ENCODE measurements around the gene ITGB3. TPM values are rescaled to one million over a fixed set of nuclear protein-coding genes. Genes with fewer than 3 reads are reported as not detected.
A peak's percentile ranks its signal among the peaks of the same experiment; 100 is the strongest.

ITGB3 gene
- total and polyA plus RNA-seq, 2 of the 8 experiments (the other 6 are each of a cell fraction or from before 2014, with no cell fraction given): 0.08 to 0.09 TPM

DNA sequence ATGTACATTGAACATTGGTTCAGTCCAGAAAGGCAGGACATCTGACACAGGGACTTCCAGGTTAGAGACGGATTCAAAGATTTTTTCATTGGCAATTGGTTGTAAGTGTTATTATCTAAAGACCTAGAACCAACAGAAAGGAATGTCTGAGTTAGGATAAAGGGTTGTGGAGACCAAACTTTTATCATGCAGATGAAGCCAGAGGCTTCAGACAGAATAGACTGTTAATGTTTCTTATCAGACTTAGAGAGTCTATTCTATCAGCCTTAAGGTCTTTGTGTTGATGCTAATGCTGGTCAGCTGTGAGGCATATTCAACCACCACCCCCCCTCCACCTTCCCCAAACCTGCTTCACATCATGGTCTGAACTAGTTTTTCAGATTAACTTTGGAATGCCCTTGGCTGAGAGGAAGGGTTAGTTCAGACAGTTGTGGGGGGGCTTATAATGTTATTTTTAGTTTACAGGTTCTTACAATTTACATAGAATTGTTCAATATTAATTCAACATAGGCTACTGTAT is 2.1 kb upstream of the ITGB3 start:
- H3K56ac ChIP-seq (replicated peaks; ENCODE audit: insufficient read length, low read depth, low read length): no peak overlapping the region
- no peak overlapping the region for H4K8ac ChIP-seq (ENCODE audit: extremely low read depth, insufficient read depth, low read length)
- no peak overlapping the region for H2BK12ac ChIP-seq (ENCODE audit: low read depth, low read length)
- peak overlapping the region; percentile 20 to 43; a peak in 1 of 4 replicates for H3K4me2 ChIP-seq (ENCODE audit: insufficient read depth in 1 of 2, low read depth in 2 of 2, low read length in 2 of 2)
- no peak overlapping the region for H2BK5ac ChIP-seq (ENCODE audit: low read depth, low read length)
- H3K36me3 ChIP-seq (ENCODE audit: control insufficient read depth in 2 of 4, insufficient read depth in 4 of 4, low read length in 3 of 4): no peaks in the 10 kb centered on the region
- H3K27me3 ChIP-seq (replicated peaks in 1 of 4; ENCODE audit: control insufficient read depth in 3 of 4, extremely low read depth in 1 of 4, insufficient read depth in 3 of 4, low read length in 3 of 4): peaks cover 9 to 32% (median 28%) of the 10 kb centered on the region in 4 experiments
- no peak overlapping the region for H3K14ac ChIP-seq (ENCODE audit: insufficient read length)
- no peak overlapping the region for H3K23ac ChIP-seq (ENCODE audit: insufficient read length)
- no peaks in the 10 kb centered on the region for H3K79me2 ChIP-seq (ENCODE audit: control insufficient read depth in 1 of 2, insufficient read depth in 2 of 2, low read length in 2 of 2)
- no peaks in the 10 kb centered on the region for H3K79me1 ChIP-seq (ENCODE audit: low read depth, low read length)
- peaks cover 11% of the 10 kb centered on the region; the same call in 1 of the 2 replicates for H3K23me2 ChIP-seq (ENCODE audit: low read depth, low read length)
- no peak overlapping the region for H2BK120ac ChIP-seq (replicated peaks; ENCODE audit: low read depth, low read length)
- no peak overlapping the region for H2BK15ac ChIP-seq (ENCODE audit: low read length)
- H3K4me1 ChIP-seq (replicated peaks in 1 of 4; ENCODE audit: control insufficient read depth in 3 of 4, insufficient read depth in 4 of 4, low read length in 3 of 4): peaks cover 0 to 11% (median 4%) of the 10 kb centered on the region in 4 experiments; a peak in 5 of 7 replicates
- H4K91ac ChIP-seq (replicated peaks; ENCODE audit: insufficient read length, low read length): no peak overlapping the region
- no peak overlapping the region for H4K5ac ChIP-seq (ENCODE audit: insufficient read length, low read depth, low read length)
- H3K4ac ChIP-seq (replicated peaks; ENCODE audit: insufficient read length, low read depth, low read length): no peak overlapping the region
- ChIA-PET POLR2A (ENCODE audit: partially characterized antibody) (interaction anchor here (2.5 kb wide), 1 partner anchor 73 kb away, joined by 7 read pairs; the partner anchor contains the start of gene EFCAB13), CTCF (ENCODE audit: partially characterized antibody) (interaction anchor here (0.8 to 2.0 kb wide), 5 partner anchors 13 to 64 kb away, joined by 3 to 5 read pairs (median 3); no protein-coding TSS in a partner anchor)
- H3K9me3 ChIP-seq (ENCODE audit: insufficient read depth in 2 of 2, low read depth in 1 of 2, low read length in 1 of 2): no peaks in the 10 kb centered on the region
- H4K20me1 ChIP-seq (replicated peaks in 1 of 2; ENCODE audit: control insufficient read depth in 1 of 2, insufficient read depth in 2 of 2, low read length in 2 of 2): peaks cover 0 to 2% of the 10 kb centered on the region in 2 experiments
- H3K9ac ChIP-seq (replicated peaks in 1 of 4; ENCODE audit: extremely low read depth in 1 of 4, low read depth in 3 of 4, low read length in 3 of 4): no peak overlapping the region
- WGBS, 2 experiments (ENCODE audit: extremely low coverage in 1 of 2, insufficient coverage in 1 of 2, insufficient read length in 1 of 2, insufficient replicate concordance in 2 of 2, low coverage in 1 of 2, low lambda C conversion rate in 2 of 2, missing lambda C conversion rate in 1 of 2): 81% methylated on average over 1 of the region's 1 CpG; no CpG with 5 or more reads in 1 of the 2 experiments
- FAIRE-seq: no peak
- H2AFZ ChIP-seq (ENCODE audit: low read length): no peak overlapping the region
- no peak overlapping the region for H3K18ac ChIP-seq (ENCODE audit: extremely low read depth, low read length)
- peak overlapping the region in 1 of 4 experiments; percentile 11; a peak in 1 of 8 replicates for H3K4me3 ChIP-seq (ENCODE audit: extremely low read depth in 1 of 4, insufficient read depth in 2 of 4, low read depth in 3 of 4, low read length in 4 of 4)
- no peak overlapping the region for H2BK20ac ChIP-seq (ENCODE audit: low read length)
- H3K27ac ChIP-seq (ENCODE audit: low read depth, low read length): no peak overlapping the region
- TF ChIP-seq BCL11A (IDR thresholded peaks at IDR 0.05; ENCODE audit: low read depth in 2 of 2, low read length in 2 of 2): no peak
- no peak for TF ChIP-seq ATF2 (IDR thresholded peaks at IDR 0.05; ENCODE audit: low read length)
- 0 out of 2 replicates have a peak, but pooled peaks have one; percentile 38 for TF ChIP-seq POU5F1 (IDR thresholded peaks at IDR 0.05; ENCODE audit: low read depth, low read length)
- no peak for DNase-seq (ENCODE audit: low read depth in 1 of 2, low spot score in 2 of 2)
- H2AK5ac ChIP-seq (ENCODE audit: low read depth, low read length): no peak overlapping the region
